ENCODE measurements around the gene PCDH19.

DNA sequence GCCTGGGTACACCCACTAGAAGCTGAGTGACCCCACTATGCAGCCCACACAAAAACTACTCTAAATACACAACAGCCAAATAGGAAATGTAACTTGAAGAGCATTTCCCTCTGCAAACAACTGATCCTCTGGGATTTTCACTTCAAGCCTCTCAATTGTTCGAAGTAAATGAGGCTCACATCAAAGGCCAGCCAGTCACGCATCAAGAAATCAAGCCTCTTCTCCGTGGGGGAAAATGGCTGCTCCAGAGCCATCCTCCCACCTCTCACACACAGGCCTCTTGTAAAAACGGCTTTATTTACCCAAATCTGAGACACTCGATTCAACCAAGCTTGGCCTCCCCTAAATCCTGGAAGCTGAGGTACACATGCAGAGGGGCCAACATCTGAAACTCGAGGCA lies 14.3 kb downstream of the PCDH19 start:
- TF ChIP-seq POLR2A (IDR thresholded peaks at IDR 0.05), result no peak
- TF ChIP-seq, protein P1, sequence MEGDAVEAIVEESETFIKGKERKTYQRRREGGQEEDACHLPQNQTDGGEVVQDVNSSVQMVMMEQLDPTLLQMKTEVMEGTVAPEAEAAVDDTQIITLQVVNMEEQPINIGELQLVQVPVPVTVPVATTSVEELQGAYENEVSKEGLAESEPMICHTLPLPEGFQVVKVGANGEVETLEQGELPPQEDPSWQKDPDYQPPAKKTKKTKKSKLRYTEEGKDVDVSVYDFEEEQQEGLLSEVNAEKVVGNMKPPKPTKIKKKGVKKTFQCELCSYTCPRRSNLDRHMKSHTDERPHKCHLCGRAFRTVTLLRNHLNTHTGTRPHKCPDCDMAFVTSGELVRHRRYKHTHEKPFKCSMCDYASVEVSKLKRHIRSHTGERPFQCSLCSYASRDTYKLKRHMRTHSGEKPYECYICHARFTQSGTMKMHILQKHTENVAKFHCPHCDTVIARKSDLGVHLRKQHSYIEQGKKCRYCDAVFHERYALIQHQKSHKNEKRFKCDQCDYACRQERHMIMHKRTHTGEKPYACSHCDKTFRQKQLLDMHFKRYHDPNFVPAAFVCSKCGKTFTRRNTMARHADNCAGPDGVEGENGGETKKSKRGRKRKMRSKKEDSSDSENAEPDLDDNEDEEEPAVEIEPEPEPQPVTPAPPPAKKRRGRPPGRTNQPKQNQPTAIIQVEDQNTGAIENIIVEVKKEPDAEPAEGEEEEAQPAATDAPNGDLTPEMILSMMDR (IDR thresholded peaks at IDR 0.05), result no peak

Measured in breast epithelium (tissue), 3 donors.